T-helper 22 cell (primary cell): ENCODE data around the gene DIPK1A.

Experiments
- DNase-seq: peaks from one replicate; pipeline ENCODE4 v3.0.0-alpha.2; 2020; ENCODE audit warnings: low read depth

The DIPK1A gene

DNA sequence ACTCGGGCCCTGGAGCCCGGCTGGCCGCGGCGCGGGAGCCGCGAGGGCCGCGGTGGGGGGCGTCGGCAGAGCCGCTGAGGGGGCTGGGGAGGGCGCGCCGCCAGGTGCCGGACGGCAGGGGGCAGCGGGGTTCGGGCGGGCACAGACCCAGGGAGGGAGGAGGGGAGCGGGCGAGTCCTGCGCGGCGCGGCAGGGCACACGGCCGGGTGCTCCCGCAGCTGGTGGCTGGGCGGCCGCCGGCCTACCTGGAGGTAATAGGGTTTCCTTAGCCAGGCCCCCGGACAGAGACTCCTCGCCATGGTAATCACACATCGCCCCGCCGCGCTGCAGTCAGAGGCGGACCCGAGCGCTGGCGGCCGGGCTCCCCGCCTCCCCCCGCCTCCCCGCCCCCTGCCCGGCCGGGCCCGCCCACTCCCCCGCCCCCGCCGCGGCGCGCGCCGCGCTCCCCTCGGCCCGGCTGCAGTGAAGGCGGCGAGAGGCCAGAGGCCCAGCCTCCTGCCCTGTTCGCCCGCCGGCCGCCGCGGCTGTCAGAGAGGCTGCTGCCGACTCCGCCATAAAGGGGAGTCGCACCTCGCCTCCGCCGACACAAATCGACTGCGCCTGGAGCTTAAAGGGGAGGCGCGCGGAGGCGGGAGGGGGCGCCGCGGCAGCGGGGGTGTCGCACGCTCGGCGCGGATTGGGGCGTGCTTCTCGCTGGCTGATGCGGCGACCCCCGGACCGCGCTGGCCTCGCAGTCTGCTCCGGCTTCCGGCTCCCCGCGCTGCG lies at the start of gene DIPK1A:
Gene DIPK1A, minus strand, starts transcription at position 332 of the 765 bp plus-strand sequence. Its CDS starts 33 bp downstream, at position 299.
- peak; percentile 61 for DNase-seq

DNA sequence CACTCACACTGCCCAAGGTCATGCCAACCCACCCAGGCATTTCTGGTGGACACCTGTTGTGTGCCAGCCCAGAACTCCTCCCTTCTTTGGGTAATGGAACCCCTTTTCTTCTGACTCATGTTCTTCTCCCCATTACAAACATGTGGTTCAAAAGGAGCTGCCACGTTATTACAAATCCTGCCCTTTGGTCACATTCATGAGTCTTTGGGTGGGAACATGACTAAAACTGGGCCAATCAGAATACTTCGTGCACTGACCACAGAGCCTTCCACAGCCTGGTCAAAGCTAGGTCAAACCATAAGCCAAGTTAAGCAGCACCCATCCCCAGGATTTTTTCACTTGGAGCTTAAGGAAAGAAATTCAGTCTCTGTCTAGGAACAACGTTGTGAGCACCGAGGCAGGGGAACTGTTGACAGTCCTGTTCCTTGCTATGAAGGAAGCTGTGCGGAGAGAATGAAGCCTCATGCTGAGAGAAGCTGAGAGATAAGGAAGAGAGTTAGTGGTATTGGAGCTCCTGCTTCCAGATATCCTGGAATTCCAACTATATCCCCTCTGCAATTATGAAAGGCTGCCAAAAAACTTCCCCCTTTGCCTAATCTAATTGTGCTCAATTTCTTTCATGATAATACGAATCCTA lies 46.8 kb upstream of the DIPK1A start:
- DNase-seq: no peak

DNA sequence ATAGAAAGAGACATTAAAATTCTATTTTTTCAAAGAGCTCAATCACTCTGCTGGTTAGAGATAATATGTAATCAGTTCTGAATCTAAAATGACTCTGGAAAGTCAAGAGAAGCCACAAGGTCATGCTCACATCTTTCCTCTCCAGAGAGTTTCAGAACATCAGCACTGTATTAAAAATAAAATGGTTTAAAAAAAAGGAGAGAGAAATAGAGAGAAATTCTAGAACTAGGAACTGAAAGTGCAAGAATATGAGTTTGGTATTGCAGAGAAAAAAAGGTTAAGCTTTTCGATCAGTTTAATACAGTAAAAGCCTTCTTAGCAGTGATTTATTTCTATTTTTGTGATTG lies 44.0 kb upstream of the DIPK1A start:
- DNase-seq: no peak

DNA sequence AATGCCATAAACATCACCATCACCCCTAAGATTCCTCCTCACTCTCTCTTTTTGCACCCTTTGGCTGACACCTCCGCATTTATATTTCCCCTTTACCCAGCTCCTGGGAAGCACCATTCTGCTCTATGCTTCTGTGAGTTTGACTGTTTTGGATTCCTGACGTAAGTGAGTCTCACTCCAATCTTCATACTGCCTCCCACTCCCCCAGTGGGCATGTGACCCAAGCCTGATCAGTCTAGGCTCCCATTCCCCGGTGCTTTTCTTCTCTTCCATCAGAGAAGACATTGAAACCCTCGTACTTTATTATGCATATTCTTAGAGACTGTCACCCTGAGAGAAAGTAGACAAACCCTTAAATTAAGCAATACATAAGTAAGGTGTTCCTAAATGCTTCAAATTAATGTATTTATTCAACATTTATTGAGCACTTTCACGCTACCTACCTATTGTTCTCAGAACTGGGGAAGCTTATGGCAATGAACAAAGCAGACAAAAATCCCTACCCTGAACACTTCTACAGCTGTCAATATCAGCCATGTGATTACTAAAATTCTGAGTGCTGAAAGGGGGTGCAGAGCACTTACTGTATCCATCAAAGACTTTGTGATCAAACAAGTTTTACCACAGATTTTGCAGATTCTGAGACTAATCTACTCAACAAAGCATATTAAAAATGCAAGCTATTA lies 43.4 kb upstream of the DIPK1A start:
- no peak for DNase-seq

DNA sequence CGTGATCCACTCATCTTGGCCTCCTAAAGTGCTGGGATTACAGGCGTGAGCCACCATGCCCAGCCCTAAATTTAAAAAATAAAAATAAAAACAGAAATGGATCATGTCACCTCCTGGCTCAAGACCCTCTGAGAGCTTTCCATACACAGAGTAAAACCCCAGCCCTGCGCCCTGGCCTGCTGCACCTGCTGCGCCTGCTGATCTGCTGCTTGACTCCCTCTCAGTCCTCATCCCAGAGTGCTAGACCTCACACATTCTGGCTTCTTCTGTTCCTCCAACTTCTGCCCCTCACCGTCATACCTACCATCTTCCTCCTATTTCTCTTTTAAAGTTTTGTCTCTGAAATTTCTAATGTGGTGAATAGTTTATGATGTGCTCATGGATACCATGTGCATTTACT lies 42.7 kb upstream of the DIPK1A start:
- no peak for DNase-seq

DNA sequence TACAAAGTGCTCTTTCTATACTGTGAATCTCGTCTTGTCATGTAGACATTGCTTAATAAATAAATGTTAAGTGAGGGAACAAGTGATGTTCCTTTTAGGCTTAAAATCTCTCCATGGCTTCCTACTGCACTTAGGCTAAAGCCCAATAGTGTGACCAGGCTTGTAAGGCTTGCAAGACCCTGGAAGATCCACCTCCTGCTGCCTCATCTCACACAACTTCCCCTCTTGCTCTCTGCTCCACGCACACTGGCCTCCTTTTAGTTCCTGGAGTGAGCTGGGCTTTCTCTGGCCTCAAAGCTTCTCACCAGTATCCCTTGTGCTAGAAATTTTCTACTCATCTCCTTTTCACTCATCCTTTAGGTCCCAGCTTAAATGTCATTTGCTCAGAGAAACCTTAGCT lies 41.5 kb upstream of the DIPK1A start:
- no peak for DNase-seq

DNA sequence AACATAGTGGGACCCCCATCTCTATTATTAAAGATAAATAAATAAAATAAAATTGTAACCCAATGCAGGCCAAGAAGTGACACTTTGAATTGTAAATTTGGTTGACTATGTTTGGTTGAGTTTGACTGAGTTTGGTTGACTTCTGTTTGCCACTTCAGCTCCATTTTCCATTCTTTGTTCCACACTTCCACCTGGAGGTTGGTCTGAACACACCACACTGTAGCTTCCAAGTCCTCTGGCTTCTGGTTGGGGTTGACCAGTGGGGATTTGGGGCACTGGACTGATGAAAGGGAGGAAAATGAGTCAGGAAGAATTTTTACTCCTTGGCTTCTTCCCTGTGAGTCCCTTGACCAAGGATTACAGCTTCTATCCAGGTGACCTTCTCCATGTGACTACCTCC lies 40.6 kb upstream of the DIPK1A start:
- no peak for DNase-seq

DNA sequence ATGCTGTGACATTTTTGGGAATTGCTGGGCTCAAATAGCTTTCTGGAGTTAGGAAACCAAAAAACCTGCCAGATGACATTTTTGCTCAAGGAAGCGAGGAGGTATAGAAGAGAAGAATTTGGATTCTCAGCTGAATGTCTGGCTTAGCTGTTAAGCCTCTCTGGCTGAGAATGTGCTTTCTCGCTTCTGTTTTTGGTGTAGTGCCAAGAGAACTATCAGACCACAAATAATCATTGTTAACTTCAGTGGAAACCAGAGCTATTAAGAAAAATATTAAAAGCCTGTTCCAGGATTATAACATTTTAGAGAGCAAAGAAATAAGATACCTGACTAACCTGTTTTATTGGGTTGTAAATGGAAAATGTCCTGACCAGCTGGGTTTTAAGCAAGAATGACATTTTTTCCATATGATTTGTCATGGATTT lies 39.5 kb upstream of the DIPK1A start:
- DNase-seq: no peak

DNA sequence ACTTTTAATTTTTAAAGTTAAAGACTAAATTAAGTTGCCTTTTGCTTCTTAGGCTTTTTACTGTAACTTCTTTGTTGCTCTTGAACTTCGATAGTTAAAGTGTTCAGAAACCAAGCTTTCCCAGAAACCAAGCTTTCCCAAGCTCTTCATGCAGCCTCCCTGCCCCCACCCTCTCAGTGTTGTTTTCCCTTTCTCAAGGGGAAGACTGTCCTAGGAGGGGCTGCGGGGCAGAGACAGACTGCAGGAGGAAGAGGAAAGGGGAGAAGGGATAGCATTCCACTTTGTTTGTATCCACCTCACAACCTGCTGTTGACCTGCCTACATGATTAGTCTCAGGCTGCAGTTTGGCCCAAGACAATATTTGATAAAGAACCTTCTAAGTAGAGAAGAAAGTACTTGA lies 39.0 kb upstream of the DIPK1A start:
- DNase-seq: no peak

DNA sequence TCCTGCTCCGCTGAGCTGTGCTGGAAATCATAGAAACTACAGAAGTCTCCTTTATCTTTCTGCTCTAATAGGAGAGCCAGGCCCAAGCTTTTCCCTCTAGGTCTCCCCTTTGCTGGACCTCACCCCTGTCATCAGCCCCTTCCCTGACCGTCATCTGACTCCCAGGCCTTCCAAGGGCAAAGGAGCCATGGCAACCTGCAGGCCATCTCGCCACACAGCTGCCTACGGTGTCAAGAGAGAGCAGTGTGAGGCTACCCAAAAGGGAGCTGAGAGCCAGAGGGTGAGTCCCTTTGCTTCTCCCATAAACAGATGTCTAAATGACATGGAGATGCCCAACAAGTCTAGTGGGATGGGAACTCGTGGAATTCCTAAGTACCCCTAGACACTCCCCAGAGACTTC lies 37.6 kb upstream of the DIPK1A start:
- DNase-seq: no peak

DNA sequence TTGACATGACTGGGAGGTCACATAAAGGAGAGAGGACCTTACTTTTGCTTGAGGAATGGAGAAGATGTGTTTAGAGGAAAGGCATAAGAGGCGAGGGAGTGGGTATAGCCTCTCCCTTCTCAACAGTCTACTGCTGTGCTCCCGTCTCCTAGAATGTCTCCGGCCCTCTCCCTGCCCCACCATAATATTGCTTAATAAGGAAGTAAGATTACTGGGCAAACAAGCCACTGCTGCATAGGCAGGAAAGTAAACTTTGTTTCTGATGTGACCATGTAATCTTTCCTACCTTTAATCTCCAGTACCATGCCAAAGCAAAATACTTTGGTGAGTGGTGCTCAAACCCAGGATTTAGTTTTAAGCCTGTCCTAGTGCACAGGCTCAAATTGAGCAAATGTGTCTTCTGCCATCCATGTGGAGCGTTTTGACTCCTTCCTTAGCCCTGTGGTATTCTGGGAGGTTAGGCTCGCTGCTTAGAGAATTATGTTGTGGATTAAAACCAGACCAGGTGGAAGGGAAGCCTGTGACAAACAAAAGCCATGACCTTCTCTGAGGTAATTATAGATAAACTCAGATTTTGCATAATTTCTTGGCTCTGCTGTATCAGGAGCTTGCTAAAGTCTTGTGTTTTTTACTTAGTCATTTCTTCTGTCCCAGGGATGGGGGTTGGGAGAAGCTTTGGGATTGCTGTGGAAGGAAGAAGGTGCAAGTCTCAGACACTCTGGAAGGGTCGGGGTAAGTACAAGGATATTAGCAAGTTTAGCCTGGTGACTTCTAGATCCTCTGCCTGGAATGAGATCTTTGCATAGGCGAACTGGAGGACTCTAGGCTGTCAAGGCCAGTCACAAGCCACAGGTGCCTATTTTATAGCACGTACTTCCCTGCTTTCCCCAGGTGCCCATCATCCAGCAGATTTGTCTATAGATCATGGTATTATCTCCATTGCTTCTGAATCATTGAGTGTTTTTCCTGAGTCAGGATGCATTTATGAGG lies 34.5 kb upstream of the DIPK1A start:
- DNase-seq: no peak

DNA sequence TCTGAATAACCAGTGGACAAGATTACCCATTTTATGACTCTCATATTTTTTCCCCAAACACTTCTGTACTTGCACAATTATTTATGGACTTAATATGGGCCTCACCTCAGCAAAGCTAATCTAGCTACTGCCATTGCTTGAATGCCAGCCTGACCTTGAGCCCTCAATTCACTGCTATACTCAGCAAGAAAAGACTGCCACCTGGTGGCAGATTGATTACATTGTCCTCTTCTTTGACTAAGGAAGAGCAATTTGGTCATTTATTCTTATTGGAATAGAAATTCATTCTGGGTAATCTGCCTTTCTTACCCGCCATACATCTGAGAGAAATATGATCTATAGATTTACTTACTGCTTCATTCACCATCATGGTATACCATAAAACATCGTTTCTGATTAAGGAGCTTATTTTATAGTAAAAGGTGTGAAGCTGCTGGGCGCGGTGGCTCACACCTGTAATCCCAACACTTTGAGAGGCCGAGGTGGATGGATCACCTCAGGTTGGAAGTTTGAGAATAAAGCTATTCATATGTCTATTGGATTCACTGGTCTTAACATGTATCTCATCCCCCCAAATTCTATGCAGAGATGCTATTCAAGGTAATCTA lies 32.9 kb upstream of the DIPK1A start:
- peak; percentile 45 for DNase-seq

DNA sequence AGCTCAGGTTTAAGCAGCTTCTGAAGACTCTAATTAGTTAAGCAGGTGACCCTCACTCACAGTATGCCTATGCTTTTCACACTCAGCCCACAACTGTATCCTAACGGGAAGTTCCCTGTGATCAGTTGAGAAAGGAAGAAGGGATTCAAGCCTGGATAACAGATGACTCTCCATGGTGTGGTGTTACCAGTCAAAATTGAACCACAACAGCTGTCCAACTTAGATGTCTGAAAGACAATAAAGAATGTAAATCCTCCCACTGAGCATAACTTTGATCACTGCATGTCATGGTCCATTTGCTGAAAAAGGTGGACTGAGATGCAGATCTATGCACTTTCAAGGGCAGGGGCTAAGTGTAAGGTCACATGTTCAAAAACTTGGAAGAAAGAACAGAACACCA lies 32.3 kb upstream of the DIPK1A start:
- no peak for DNase-seq

DNA sequence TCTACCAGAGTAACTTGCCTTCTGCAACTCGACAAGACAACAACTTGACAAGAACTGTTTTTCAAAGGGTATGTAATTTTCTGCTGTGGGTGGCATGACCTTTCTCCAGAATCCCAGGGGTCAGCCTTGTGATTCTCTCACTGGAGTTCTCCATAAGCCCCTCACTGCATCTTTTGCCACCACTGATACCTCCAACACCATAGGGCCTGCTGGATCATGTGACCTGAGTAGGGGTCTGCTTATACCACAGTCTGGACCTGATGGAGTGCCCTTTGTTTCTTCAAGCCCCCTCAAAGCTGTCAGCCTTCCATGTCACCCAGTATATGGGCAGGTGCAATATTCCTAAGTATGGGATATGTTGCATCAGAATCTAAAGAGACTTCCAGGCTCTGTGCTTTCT lies 31.6 kb upstream of the DIPK1A start:
- DNase-seq: no peak

DNA sequence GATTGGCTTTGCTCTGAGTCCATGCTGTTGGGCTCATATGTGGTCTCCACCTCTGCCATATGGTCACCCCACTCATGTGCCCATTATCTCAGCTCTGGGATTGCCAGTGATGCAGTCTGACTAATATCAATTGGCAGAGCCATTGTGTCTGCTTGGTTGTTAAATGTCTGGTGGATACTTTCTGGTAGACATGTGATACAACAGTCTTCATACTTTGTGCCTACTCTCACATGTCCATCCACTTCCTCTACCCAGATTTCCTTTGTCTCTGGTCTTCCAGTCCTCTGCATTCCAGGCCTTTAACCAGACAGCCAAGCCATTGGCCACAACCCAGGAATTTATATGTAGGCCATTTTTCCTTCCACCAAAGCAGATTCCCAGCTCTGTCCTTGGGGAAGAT lies 30.8 kb upstream of the DIPK1A start:
- DNase-seq: no peak

DNA sequence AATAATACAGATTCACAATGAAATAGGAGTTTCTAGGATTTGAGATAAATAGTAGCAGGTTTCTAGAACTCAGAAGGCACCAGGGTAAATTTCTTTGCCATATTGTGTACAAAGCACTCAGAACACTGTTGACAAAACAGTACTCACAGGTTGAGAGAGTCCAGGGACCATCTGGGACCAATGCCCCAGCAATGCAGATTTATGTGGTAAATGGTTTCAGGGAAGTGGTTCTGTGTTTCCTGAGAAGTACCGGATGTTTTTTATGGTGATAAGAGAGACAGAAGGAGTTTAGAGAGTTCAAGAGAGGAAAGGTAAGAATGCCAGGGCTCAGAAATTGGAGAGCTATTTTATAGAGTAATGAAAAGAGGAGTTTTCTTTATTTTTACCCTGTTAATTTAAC lies 29.6 kb upstream of the DIPK1A start:
- DNase-seq: no peak

DNA sequence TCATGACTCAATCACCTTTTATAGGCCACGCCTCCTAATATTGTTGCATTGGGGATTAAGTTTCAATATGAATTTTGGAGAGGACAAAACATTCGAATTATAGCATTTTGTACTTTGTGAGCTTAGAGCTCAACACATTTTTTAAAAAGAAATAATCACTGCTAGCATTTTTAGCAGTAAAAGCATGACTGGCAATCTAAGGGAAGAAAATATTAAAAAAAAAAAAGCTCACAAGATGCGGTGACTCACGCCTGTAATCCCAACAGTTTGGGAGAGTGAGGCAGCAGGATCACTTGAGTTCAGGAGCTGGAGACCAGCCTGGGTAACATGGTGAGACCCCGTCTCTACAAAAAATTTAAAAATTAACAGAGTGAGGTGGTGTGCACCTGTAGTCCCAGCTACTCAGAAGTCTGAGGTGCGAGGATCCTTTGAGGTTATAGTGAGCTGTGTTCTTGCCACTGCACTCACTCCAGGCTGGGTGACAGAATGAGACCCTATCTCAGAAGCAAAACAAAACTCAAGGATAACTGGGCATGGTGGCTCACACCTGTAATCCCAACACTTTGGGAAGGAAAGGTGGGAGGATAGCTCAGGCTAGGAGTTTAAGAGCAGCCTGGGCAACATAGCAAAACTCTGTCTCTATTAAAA lies 28.8 kb upstream of the DIPK1A start:
- DNase-seq: no peak

DNA sequence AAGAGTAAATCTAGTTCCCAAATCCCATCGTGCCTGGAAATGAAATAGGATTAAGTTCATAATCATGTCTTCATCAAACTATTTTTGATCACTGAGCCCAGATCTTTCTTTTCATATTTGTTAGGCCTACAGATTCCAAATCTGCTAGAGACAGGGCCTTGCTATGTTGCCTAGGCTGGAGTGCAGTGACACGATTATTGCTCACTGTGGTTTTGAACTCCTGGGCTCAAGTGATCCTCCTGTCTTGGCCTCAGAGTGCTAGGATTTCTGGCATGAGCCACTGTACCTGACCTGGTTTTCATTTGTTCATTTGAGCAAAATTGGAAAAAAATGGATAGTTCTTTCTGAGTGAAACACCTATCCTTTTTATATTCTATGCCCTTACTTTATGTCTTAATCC lies 28.0 kb upstream of the DIPK1A start:
- DNase-seq: no peak

DNA sequence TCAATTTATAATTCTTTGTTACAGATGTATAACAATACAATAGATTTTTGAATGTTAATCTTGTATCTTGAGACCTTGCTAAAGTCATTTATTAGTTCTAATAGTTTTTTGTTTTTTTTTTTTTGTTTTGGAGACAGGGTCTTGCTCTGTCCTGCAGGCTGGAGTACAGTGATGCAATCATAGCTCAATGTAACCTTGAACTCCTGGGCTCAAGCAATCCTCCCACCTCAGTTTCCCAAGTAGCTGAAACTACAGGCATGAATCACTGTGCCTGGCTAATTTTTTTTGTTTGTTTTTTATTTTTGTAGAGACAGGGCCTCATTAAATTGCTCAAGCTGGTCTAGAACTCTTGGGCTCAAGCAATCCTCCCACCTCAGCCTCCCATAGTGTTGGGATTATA lies 26.2 kb upstream of the DIPK1A start:
- no peak for DNase-seq

DNA sequence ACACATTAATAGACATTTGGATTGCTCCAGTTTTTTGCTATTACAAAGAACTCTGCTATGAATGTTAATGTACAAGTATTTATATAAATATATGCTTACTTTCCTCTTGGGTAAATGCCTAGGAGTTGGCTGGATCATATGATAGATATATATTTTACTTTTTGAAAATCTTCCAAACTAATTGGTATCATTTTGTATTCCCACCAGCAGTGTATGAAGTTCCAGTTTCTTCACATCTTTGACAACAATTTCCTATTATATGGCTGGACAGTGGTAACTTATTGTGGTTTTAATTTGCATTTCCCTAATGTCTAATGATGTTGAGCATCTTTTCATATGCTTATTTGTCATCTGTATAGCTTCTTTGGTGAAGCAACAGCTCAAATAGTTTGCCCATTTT lies 23.8 kb upstream of the DIPK1A start:
- DNase-seq: no peak
